ENCODE results near the gene SORBS1.

Gene SORBS1

GRCh38 chr10:95284807-95285206 lies 276.4 kb downstream of the SORBS1 start:
- H3K4me3 ChIP-seq (ENCODE audit: low read length): no peak overlapping the region
- H3K27me3 ChIP-seq (ENCODE audit: insufficient read depth, low read length): peaks cover 2% of the 10 kb centered on the region; the same call in 1 of the 2 replicates
- H3K27ac ChIP-seq (ENCODE audit: low read length): no peak overlapping the region
- H3K36me3 ChIP-seq (ENCODE audit: insufficient read depth, low read depth, low read length): peaks cover 4% of the 10 kb centered on the region; the same call in 1 of the 2 replicates
- H3K4me1 ChIP-seq (ENCODE audit: insufficient read depth, low read length): peaks cover 45% of the 10 kb centered on the region
- H3K9ac ChIP-seq (ENCODE audit: low read depth, low read length): no peak overlapping the region
- no peaks in the 10 kb centered on the region for H3K9me3 ChIP-seq (ENCODE audit: insufficient read depth, low read depth, low read length)

DNA sequence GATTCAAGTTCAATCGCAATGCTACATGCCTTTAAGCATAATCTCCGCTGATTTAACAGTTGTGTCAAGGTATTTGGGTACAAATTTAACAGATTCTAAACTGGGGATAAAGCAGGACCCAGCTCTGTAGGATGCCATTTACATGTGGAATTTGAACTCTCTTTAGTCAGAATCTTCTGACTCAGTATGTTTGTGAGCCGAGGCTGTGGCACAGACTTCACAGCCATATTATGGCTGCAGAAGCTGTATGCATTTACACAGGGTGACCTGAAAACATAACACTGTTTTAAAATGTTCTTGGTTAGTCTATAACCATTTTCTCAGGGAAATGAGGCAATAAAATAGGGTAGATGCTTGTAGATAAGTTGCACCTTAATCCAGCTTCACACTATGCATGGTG lies 279.1 kb downstream of the SORBS1 start:
- no peak overlapping the region for H3K4me3 ChIP-seq (ENCODE audit: low read length)
- H3K9me3 ChIP-seq (ENCODE audit: insufficient read depth, low read depth, low read length): no peaks in the 10 kb centered on the region
- H3K9ac ChIP-seq (ENCODE audit: low read depth, low read length): no peak overlapping the region
- no peak overlapping the region for H3K27ac ChIP-seq (ENCODE audit: low read length)
- H3K27me3 ChIP-seq (ENCODE audit: insufficient read depth, low read length): no peaks in the 10 kb centered on the region
- peaks cover 4% of the 10 kb centered on the region; the same call in 1 of the 2 replicates for H3K36me3 ChIP-seq (ENCODE audit: insufficient read depth, low read depth, low read length)
- peaks cover 40% of the 10 kb centered on the region for H3K4me1 ChIP-seq (ENCODE audit: insufficient read depth, low read length)

DNA sequence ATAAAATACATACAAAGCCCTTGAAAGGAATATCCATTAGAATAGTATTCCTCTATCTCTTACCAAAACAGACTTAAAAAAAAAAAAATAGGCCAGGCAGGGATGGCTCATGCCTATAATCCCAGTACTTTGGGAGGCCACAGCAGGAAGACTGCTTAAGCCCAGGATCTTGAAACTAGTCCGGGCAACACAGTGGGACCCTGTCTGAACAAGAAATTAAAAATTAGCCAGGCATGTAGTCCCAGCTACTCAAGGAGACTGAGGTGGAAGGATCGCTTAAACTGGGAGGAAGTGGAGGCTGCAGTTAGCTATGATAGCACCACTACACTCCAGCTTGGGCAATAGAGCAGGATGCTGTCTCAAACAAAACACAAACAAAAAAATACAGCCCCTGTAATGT lies 280.0 kb downstream of the SORBS1 start:
- Histone ChIP-seq H3K27ac (ENCODE audit: low read length) (no peak overlapping the region), H3K27me3 (ENCODE audit: insufficient read depth, low read length) (no peaks in the 10 kb centered on the region), H3K36me3 (ENCODE audit: insufficient read depth, low read depth, low read length) (peaks cover 4% of the 10 kb centered on the region; the same call in 1 of the 2 replicates), H3K4me1 (ENCODE audit: insufficient read depth, low read length) (peaks cover 32% of the 10 kb centered on the region), H3K4me3 (ENCODE audit: low read length) (no peak overlapping the region), H3K9ac (ENCODE audit: low read depth, low read length) (no peak overlapping the region), H3K9me3 (ENCODE audit: insufficient read depth, low read depth, low read length) (no peaks in the 10 kb centered on the region)

- Histone ChIP-seq H3K9ac (ENCODE audit: low read depth, low read length) (no peak overlapping the region), H3K9me3 (ENCODE audit: insufficient read depth, low read depth, low read length) (no peaks in the 10 kb centered on the region), H3K27ac (ENCODE audit: low read length) (no peak overlapping the region), H3K4me1 (ENCODE audit: insufficient read depth, low read length) (peaks cover 32% of the 10 kb centered on the region), H3K36me3 (ENCODE audit: insufficient read depth, low read depth, low read length) (peaks cover 4% of the 10 kb centered on the region; the same call in 1 of the 2 replicates), H3K4me3 (ENCODE audit: low read length) (no peak overlapping the region), H3K27me3 (ENCODE audit: insufficient read depth, low read length) (no peaks in the 10 kb centered on the region)
These were observed 280.5 kb downstream of the SORBS1 start for GRCh38 chr10:95280637-95281036.

DNA sequence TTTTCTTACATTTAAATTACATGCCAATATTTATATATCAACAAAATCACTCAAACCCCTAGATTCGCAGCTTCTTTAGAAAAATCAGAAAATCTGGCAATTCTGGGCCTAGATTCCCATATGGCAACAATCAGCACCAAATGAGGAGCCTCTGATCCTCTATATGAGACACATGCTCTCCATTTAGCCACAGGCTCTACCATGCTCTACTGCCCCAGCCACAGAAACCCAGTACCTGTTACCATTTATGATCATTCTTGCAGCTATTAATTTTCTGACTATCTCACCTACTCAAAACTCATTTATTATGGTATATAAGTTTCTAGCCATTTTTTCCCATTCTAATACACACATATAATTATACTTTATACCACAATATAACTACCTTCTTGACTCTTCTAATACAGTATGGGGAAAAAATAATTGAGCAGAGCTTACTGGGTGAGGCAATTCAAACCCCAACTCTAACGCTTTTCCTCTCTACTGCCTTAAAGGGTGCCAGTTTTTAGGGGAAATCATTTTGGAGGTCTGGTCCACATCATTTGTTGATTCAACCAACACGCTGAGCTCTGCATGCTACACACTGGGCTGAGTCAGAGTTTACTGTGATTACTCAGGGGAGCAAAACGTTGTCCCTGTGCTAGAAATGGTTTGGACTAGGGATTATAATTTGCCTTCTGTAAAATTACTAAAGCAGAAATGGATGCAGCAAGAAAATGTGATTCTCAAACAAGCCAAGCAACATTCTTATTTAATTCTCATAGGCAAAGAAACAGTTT lies 281.9 kb downstream of the SORBS1 start:
- Histone ChIP-seq H3K27ac (ENCODE audit: low read length) (no peak overlapping the region), H3K27me3 (ENCODE audit: insufficient read depth, low read length) (no peaks in the 10 kb centered on the region), H3K4me1 (ENCODE audit: insufficient read depth, low read length) (peaks cover 32% of the 10 kb centered on the region)

GRCh38 chr10:95278061-95278988 lies 282.8 kb downstream of the SORBS1 start:
- Histone ChIP-seq H3K9me3 (ENCODE audit: insufficient read depth, low read depth, low read length) (no peaks in the 10 kb centered on the region), H3K9ac (ENCODE audit: low read depth, low read length) (no peak overlapping the region), H3K4me1 (ENCODE audit: insufficient read depth, low read length) (peaks cover 34% of the 10 kb centered on the region), H3K27ac (ENCODE audit: low read length) (no peak overlapping the region), H3K27me3 (ENCODE audit: insufficient read depth, low read length) (no peaks in the 10 kb centered on the region), H3K36me3 (ENCODE audit: insufficient read depth, low read depth, low read length) (no peaks in the 10 kb centered on the region), H3K4me3 (ENCODE audit: low read length) (no peak overlapping the region)

More for the DNA sequence above, 281.9 kb downstream of the SORBS1 start:
- H3K9me3 ChIP-seq (ENCODE audit: insufficient read depth, low read depth, low read length): no peaks in the 10 kb centered on the region
- no peaks in the 10 kb centered on the region for H3K36me3 ChIP-seq (ENCODE audit: insufficient read depth, low read depth, low read length)
- H3K9ac ChIP-seq (ENCODE audit: low read depth, low read length): no peak overlapping the region
- H3K4me3 ChIP-seq (ENCODE audit: low read length): no peak overlapping the region

- no peak overlapping the region for H3K4me3 ChIP-seq (ENCODE audit: low read length)
- H3K9ac ChIP-seq (ENCODE audit: low read depth, low read length): no peak overlapping the region
- H3K4me1 ChIP-seq (ENCODE audit: insufficient read depth, low read length): peaks cover 34% of the 10 kb centered on the region
- no peaks in the 10 kb centered on the region for H3K27me3 ChIP-seq (ENCODE audit: insufficient read depth, low read length)
- no peaks in the 10 kb centered on the region for H3K36me3 ChIP-seq (ENCODE audit: insufficient read depth, low read depth, low read length)
- H3K9me3 ChIP-seq (ENCODE audit: insufficient read depth, low read depth, low read length): no peaks in the 10 kb centered on the region
- H3K27ac ChIP-seq (ENCODE audit: low read length): no peak overlapping the region
These were observed 283.6 kb downstream of the SORBS1 start for GRCh38 chr10:95277614-95278013.

- no peaks in the 10 kb centered on the region for H3K9me3 ChIP-seq (ENCODE audit: insufficient read depth, low read depth, low read length)
- no peak overlapping the region for H3K9ac ChIP-seq (ENCODE audit: low read depth, low read length)
- no peak overlapping the region for H3K27ac ChIP-seq (ENCODE audit: low read length)
- H3K4me1 ChIP-seq (ENCODE audit: insufficient read depth, low read length): peaks cover 32% of the 10 kb centered on the region
- H3K4me3 ChIP-seq (ENCODE audit: low read length): no peak overlapping the region
- no peaks in the 10 kb centered on the region for H3K27me3 ChIP-seq (ENCODE audit: insufficient read depth, low read length)
- H3K36me3 ChIP-seq (ENCODE audit: insufficient read depth, low read depth, low read length): no peaks in the 10 kb centered on the region
These were observed 284.0 kb downstream of the SORBS1 start for GRCh38 chr10:95277201-95277570.

DNA sequence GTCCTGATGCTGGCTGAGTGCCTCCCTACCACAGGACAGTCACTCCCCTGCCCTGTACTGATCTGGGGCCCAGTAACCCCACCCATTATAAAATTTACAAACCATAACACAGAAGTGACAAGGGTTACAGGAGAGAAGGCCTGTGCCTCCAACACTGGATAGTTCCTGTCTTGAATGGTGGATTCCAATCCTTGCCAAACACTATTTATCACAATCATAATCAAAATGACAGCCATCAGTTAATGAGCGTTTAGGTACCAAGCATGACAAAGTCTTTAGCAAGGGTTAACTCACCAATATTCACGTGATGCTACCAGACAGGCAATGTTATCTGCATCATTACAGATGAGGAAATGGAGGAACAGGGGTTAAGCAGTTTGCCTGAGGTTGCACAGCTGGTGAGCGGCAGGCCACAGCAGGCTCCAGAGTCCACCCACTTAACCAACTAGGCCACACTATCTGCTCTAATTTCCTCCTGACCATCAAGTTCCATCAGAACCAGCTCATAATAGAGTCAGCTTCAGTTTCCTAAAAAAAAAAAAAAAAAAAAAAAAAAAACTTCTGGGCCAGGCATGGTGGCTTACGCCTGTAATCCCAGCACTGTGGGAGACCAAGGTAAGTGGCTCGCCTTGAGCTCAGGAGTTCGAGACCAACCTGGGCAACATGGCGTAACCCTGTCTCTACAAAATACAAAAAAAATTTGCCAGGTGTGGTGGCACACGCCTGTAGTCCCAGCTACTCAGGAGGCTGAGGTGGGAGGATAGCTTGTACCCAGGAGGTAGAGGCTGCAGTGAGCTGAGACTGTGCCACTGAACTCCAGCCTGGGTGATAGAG lies 284.6 kb downstream of the SORBS1 start:
- no peak overlapping the region for H3K9ac ChIP-seq (ENCODE audit: low read depth, low read length)
- no peaks in the 10 kb centered on the region for H3K9me3 ChIP-seq (ENCODE audit: insufficient read depth, low read depth, low read length)
- peaks cover under 1% of the 10 kb centered on the region; the same call in 1 of the 2 replicates for H3K36me3 ChIP-seq (ENCODE audit: insufficient read depth, low read depth, low read length)
- no peaks in the 10 kb centered on the region for H3K27me3 ChIP-seq (ENCODE audit: insufficient read depth, low read length)
- no peak overlapping the region for H3K27ac ChIP-seq (ENCODE audit: low read length)
- H3K4me3 ChIP-seq (ENCODE audit: low read length): no peak overlapping the region
- peaks cover 27% of the 10 kb centered on the region for H3K4me1 ChIP-seq (ENCODE audit: insufficient read depth, low read length)

DNA sequence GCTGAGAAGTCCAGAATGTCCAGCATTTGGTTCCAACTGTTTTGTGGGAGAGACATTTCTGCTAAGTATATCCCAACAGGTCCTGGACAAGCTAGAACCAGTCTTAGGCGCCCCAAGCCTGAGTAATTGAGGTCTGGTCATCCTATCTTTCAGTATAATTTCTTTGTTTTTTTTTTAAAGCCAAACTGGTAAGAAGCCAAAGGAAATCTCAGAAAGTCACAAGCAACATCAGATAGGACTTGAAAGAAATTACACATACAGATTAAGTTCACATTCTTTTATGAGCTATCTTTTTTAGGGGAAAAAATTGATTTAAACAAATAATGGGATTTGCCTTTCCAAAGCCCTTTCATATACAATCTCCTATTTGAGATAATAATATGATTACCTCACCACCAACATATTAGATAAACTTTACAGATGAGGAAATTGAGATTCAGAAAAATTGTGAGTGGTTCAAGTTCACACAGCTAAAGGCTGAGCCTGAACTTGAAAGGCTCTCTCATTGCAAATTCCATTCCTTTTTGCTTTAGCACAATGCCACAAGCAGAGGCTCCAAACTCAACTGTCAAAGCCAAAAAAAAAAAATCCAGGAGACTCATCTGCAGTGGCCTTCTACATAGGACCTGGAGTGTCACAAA lies 285.3 kb downstream of the SORBS1 start:
- Histone ChIP-seq H3K9me3 (ENCODE audit: insufficient read depth, low read depth, low read length) (no peaks in the 10 kb centered on the region), H3K36me3 (ENCODE audit: insufficient read depth, low read depth, low read length) (peaks cover 4% of the 10 kb centered on the region; the same call in 1 of the 2 replicates), H3K9ac (ENCODE audit: low read depth, low read length) (no peak overlapping the region), H3K27ac (ENCODE audit: low read length) (no peak overlapping the region), H3K4me3 (ENCODE audit: low read length) (no peak overlapping the region), H3K4me1 (ENCODE audit: insufficient read depth, low read length) (peaks cover 22% of the 10 kb centered on the region), H3K27me3 (ENCODE audit: insufficient read depth, low read length) (no peaks in the 10 kb centered on the region)

Measured in iPS-20b (cell line).